Adipose tissue (tissue), 3 donors: Measurements from ENCODE around the gene CEBPZ. TPM values are rescaled to one million over a fixed set of nuclear protein-coding genes. Genes with fewer than 3 reads are reported as not detected.
A peak's percentile ranks its signal among the peaks of the same experiment; 100 is the strongest.
"Not testable (repeated sequence)": the region's sequence is repeated elsewhere in the genome, so short reads cannot be mapped to it uniquely, and the experiment has no call there.

Experiments used
- H3K27ac ChIP-seq: one replicate; pipeline ENCODE4 v1.5.1; 2013; ENCODE audit warnings: low read depth, low read length
- WGBS, 3 donors: extraction: QIAGEN DNeasy Blood & Tissue Kit; methylation state at CpG; one replicate each; pipeline ENCODE4 v1.1.7; 2013; 5-methylcytosine and 5-hydroxymethylcytosine counted together
- polyA plus RNA-seq, 3 donors: library from polyadenylated mRNA; stranded (reverse); fragments of 200-250 nt; gene quantifications; one replicate each; pipeline ENCODE4 v1.2.3, GENCODE V29; 2013
- donor health status: healthy with polysubstance abuse.
- donor health status: Bipolar disorder and iron deficiency.
- donor health status: healthy.

The CEBPZ gene
- polyA plus RNA-seq, 3 donors: 29.6 to 68.8 (median 37.9) TPM

GRCh38 chr2:37226863-37227262 lies 4.5 kb downstream of the CEBPZ start:
- 94 to 96% (median 94%) methylated on average over 4 of the region's 4 CpGs for WGBS, 3 donors

GRCh38 chr2:37225129-37225528 lies 6.3 kb downstream of the CEBPZ start:
- H3K27ac ChIP-seq: not testable (repeated sequence)
- no CpG with 5 or more reads among the region's 2 CpGs for WGBS, 3 donors

More at GRCh38 chr2:37226863-37227262, 4.5 kb downstream of the CEBPZ start:
- no peak overlapping the region for H3K27ac ChIP-seq

GRCh38 chr2:37224063-37224462 lies 7.3 kb downstream of the CEBPZ start:
- WGBS, 3 donors: 97 to 100% (median 98%) methylated on average over 1 of the region's 1 CpG
- no peak overlapping the region for H3K27ac ChIP-seq

GRCh38 chr2:37223131-37223530 lies 8.3 kb downstream of the CEBPZ start:
- WGBS, 3 donors: 96 to 97% (median 96%) methylated on average over 4 of the region's 4 CpGs
- H3K27ac ChIP-seq: no peak overlapping the region

- 76 to 94% (median 93%) methylated on average over 4 of the region's 4 CpGs for WGBS, 3 donors
- no peak overlapping the region for H3K27ac ChIP-seq
Observed at GRCh38 chr2:37219046-37219445, 12.3 kb downstream of the CEBPZ start.

- H3K27ac ChIP-seq: no peak overlapping the region
- 53 to 86% (median 65%) methylated on average over 1 of the region's 1 CpG for WGBS, 3 donors
Observed at GRCh38 chr2:37215250-37215649, 16.1 kb downstream of the CEBPZ start.

GRCh38 chr2:37211939-37212338 lies 19.5 kb downstream of the CEBPZ start:
- 83 to 87% (median 85%) methylated on average over 3 of the region's 3 CpGs for WGBS, 3 donors
- no peak overlapping the region for H3K27ac ChIP-seq

GRCh38 chr2:37211212-37211611 lies 20.2 kb downstream of the CEBPZ start:
- no peak overlapping the region for H3K27ac ChIP-seq

- not testable (repeated sequence) for H3K27ac ChIP-seq
- WGBS, 3 donors: 95 to 98% (median 98%) methylated on average over 2 of the region's 2 CpGs
Observed at GRCh38 chr2:37206760-37207159, 24.6 kb downstream of the CEBPZ start.

- no peak overlapping the region for H3K27ac ChIP-seq
- 90 to 94% (median 93%) methylated on average over 5 of the region's 5 CpGs for WGBS, 3 donors
Observed at GRCh38 chr2:37205689-37206341, 25.6 kb downstream of the CEBPZ start.

GRCh38 chr2:37205071-37205661 lies 26.2 kb downstream of the CEBPZ start:
- WGBS, 3 donors: 84 to 91% (median 85%) methylated on average over 8 of the region's 8 CpGs
- H3K27ac ChIP-seq: not testable (repeated sequence)

- 90 to 96% (median 95%) methylated on average over 2 of the region's 2 CpGs for WGBS, 3 donors
Observed at GRCh38 chr2:37203708-37204107, 27.7 kb downstream of the CEBPZ start.

GRCh38 chr2:37201766-37202165 lies 29.6 kb downstream of the CEBPZ start:
- WGBS, 3 donors: 65 to 94% (median 83%) methylated on average over 1 of the region's 1 CpG
- no peak overlapping the region for H3K27ac ChIP-seq

More at GRCh38 chr2:37203708-37204107, 27.7 kb downstream of the CEBPZ start:
- no peak overlapping the region for H3K27ac ChIP-seq

GRCh38 chr2:37201208-37201607 lies 30.2 kb downstream of the CEBPZ start:
- 74 to 87% (median 84%) methylated on average over 1 of the region's 1 CpG for WGBS, 3 donors
- no peak overlapping the region for H3K27ac ChIP-seq

GRCh38 chr2:37198681-37199065 lies 32.7 kb downstream of the CEBPZ start:
- 86 to 93% (median 93%) methylated on average over 8 of the region's 8 CpGs for WGBS, 3 donors
- no peak overlapping the region for H3K27ac ChIP-seq

- WGBS, 3 donors: 0 to 1% (median 1%) methylated on average over 72 of the region's 72 CpGs
- H3K27ac ChIP-seq: peak within 1 kb of the TSS; percentile 60
Observed at GRCh38 chr2:37196320-37197195, 34.8 kb downstream of the CEBPZ start, which contains the start of gene CEBPZOS. TSS of gene CEBPZOS (plus strand) at chr2:37196496. CDS start at chr2:37199705, 3,209 bp downstream.

- WGBS, 3 donors: 80 to 82% (median 82%) methylated on average over 20 of the region's 20 CpGs
- H3K27ac ChIP-seq: not testable (repeated sequence)
Observed at GRCh38 chr2:37195862-37196319, 35.5 kb downstream of the CEBPZ start.

- WGBS, 3 donors: 88 to 95% (median 92%) methylated on average over 1 of the region's 1 CpG
- no peak overlapping the region for H3K27ac ChIP-seq
Observed at GRCh38 chr2:37192551-37192950, 38.8 kb downstream of the CEBPZ start.

GRCh38 chr2:37191747-37192146 lies 39.6 kb downstream of the CEBPZ start:
- WGBS, 3 donors: 79 to 89% (median 83%) methylated on average over 6 of the region's 6 CpGs

More at GRCh38 chr2:37191747-37192146, 39.6 kb downstream of the CEBPZ start:
- no peak overlapping the region for H3K27ac ChIP-seq
